Tibial nerve (tissue), 4 donors: ENCODE results near the gene HIP1.

Source experiments
- CTCF ChIP-seq, 5 experiments: fragments of 200-600 bp in 3 of 5; fragments of 450-650 bp in 2 of 5; sonication (generic) in 3 of 5; IDR thresholded peaks; one replicate each; pipeline ENCODE4 v1.5.1; 2016 to 2019; ENCODE audit warnings: antibody characterized with exemption in 5 of 5, mild to moderate bottlenecking in 3 of 5, moderate library complexity in 2 of 5
- EP300 ChIP-seq, 2 donors: sonication (generic); formaldehyde crosslinking; IDR thresholded peaks; one replicate each; pipeline ENCODE4 v1.6.1; 2017; ENCODE audit warnings: antibody characterized with exemption in 2 of 2, mild to moderate bottlenecking in 1 of 2
- POLR2A ChIP-seq, 2 donors: fragments of 450-650 bp; IDR thresholded peaks; one replicate each; pipeline ENCODE4 v1.6.1; 2017; ENCODE audit warnings: antibody characterized with exemption in 2 of 2, mild to moderate bottlenecking in 2 of 2, moderate library complexity in 2 of 2

- TF ChIP-seq CTCF (IDR thresholded peaks at IDR 0.05) = no peak
- no peak for TF ChIP-seq POLR2A (IDR thresholded peaks at IDR 0.05)
- TF ChIP-seq EP300 (IDR thresholded peaks at IDR 0.05) = no peak
Observed at GRCh38 chr7:75734586-75735458, 3.9 kb downstream of the HIP1 start.
